ENCODE data around the gene MAK. TPM values are rescaled to one million over a fixed set of nuclear protein-coding genes. Genes with fewer than 3 reads are reported as not detected.
"Not testable (repeated sequence)": the region's sequence is repeated elsewhere in the genome, so short reads cannot be mapped to it uniquely, and the experiment has no call there.

The MAK gene
- total and polyA plus RNA-seq, 2 of the 13 experiments (the other 11 are each of a cell fraction or from before 2014, with no cell fraction given): 0.04 TPM; not detected in 1

GRCh38 chr6:10886691-10887502 lies 48.6 kb upstream of the MAK start, which contains the start of gene SYCP2L:
Gene SYCP2L (plus strand): TSS chr6:10887052. CDS start chr6:10887127, 75 bp downstream.
- POLR2A ChIA-PET: no interaction called here
- no peak within 1 kb of the TSS for H3K27ac ChIP-seq (ENCODE audit: extremely low read length, insufficient read depth, low read length)
- no peaks in the 10 kb centered on the region for H4K20me1 ChIP-seq (ENCODE audit: insufficient read depth, low read length)
- in situ Hi-C loops (cut with HindIII; ENCODE audit: extremely low pct_ligation_motif_present, low pct_unique_long_range_greater_than_20kb) (no loop called here), intact Hi-C loops (cut with micrococcal nuclease; ENCODE audit: unreplicated experiment) (no loop called here)
- DNase-seq (ENCODE audit: low spot score) (no peak), FAIRE-seq (no peak), ATAC-seq (no peak)
- H3K36me3 ChIP-seq (replicated peaks in 1 of 2; ENCODE audit: control insufficient read depth in 1 of 2, insufficient read depth in 2 of 2, low read length in 2 of 2): no peaks in the 10 kb centered on the region
- H3K4me1 ChIP-seq (ENCODE audit: insufficient read depth, low read length): 0 out of 2 replicates have a peak, but pooled peaks cover 2% of the 10 kb centered on the region
- 71% methylated on average over 58 of the region's 58 CpGs for WGBS (ENCODE audit: low lambda C conversion rate)
- no peak within 1 kb of the TSS for H3K4me2 ChIP-seq (ENCODE audit: low read depth, low read length)
- H2AFZ ChIP-seq (ENCODE audit: low read length): no peak within 1 kb of the TSS
- H3K4me3 ChIP-seq (replicated peaks in 1 of 3; ENCODE audit: insufficient read depth in 1 of 3, low read depth in 2 of 3, low read length in 3 of 3): no peak within 1 kb of the TSS
- CTCF ChIA-PET (ENCODE audit: low intra/inter-chr PET ratio, low total read pairs): no interaction called here
- no peaks in the 10 kb centered on the region for H3K79me2 ChIP-seq (ENCODE audit: insufficient read depth, low read length)
- no peaks in the 10 kb centered on the region for H3K9me3 ChIP-seq (ENCODE audit: low read length)
- no peak within 1 kb of the TSS for H3K9ac ChIP-seq (ENCODE audit: insufficient read depth, low read depth, low read length)
- H3K27me3 ChIP-seq (ENCODE audit: control insufficient read depth in 1 of 2, insufficient read depth in 2 of 2, low read length in 2 of 2): peaks cover 0 to 23% of the 10 kb centered on the region in 2 experiments; a peak in 4 of 5 replicates
- no TSS peak for BruUV-seq (replicated peaks)
- TF ChIP-seq TBX2 (CRISPR knock-in tag; IDR thresholded peaks at IDR 0.05; ENCODE audit: borderline replicate concordance) (no peak), ISL2 (CRISPR knock-in tag; IDR thresholded peaks at IDR 0.05) (no peak), IRF2 (CRISPR knock-in tag; IDR thresholded peaks at IDR 0.05) (no peak), ZNF224 (CRISPR knock-in tag; IDR thresholded peaks at IDR 0.05) (no peak)

GRCh38 chr6:10886365-10886690 lies 48.0 kb upstream of the MAK start:
- H3K27ac ChIP-seq (ENCODE audit: extremely low read length, insufficient read depth, low read length); H4K20me1 ChIP-seq (ENCODE audit: insufficient read depth, low read length); H3K4me3 ChIP-seq (replicated peaks in 1 of 3; ENCODE audit: insufficient read depth in 1 of 3, low read depth in 2 of 3, low read length in 3 of 3); H2AFZ ChIP-seq (ENCODE audit: low read length); ATAC-seq; FAIRE-seq; H3K9me3 ChIP-seq (ENCODE audit: low read length); BruUV-seq (replicated peaks); CTCF ChIA-PET (ENCODE audit: low intra/inter-chr PET ratio, low total read pairs); H3K36me3 ChIP-seq (replicated peaks in 1 of 2; ENCODE audit: control insufficient read depth in 1 of 2, insufficient read depth in 2 of 2, low read length in 2 of 2); in situ Hi-C loops (cut with HindIII; ENCODE audit: extremely low pct_ligation_motif_present, low pct_unique_long_range_greater_than_20kb); H3K4me2 ChIP-seq (ENCODE audit: low read depth, low read length); H3K9ac ChIP-seq (ENCODE audit: insufficient read depth, low read depth, low read length); H3K79me2 ChIP-seq (ENCODE audit: insufficient read depth, low read length); intact Hi-C loops (cut with micrococcal nuclease; ENCODE audit: unreplicated experiment); POLR2A ChIA-PET; H3K4me1 ChIP-seq (ENCODE audit: insufficient read depth, low read length); DNase-seq (ENCODE audit: low spot score): not testable (repeated sequence)
- 67% methylated on average over 11 of the region's 11 CpGs for WGBS (ENCODE audit: low lambda C conversion rate)
- peaks cover 1 to 28% of the 10 kb centered on the region in 2 experiments; a peak in 4 of 5 replicates for H3K27me3 ChIP-seq (ENCODE audit: control insufficient read depth in 1 of 2, insufficient read depth in 2 of 2, low read length in 2 of 2)
